Measurements from ENCODE around the gene GRIN2A.

Gene GRIN2A

GRCh38 chr16:10128397-10129258, 53.6 kb downstream of the GRIN2A start:
- no peak for DNase-seq

GRCh38 chr16:10126686-10127085, 55.5 kb downstream of the GRIN2A start:
- DNase-seq: no peak

- no peak for DNase-seq
Observed at GRCh38 chr16:10123141-10123540, 59.1 kb downstream of the GRIN2A start.

- DNase-seq: no peak
Observed at GRCh38 chr16:10122546-10122945, 59.7 kb downstream of the GRIN2A start.

- no peak for DNase-seq
Observed at GRCh38 chr16:10121897-10122425, 60.3 kb downstream of the GRIN2A start.

DNA sequence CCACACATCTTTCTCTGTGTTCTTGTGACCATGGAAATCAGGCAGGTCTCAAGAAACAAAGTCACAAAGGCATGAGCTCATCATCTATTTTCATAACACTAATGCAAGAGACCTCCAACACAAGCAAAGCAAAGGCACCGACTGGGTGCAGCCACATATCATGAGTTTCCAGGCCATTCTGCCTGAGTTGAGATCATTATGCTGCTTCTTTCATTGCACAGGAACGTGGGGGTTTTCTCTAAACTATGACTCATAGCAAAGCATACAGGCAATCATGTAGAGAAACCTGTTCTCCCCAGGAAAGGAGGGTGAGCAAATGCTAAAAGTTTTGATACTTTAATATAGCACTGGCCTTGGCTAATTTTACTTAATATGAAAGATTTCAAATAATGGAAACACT, 60.7 kb downstream of the GRIN2A start:
- DNase-seq: no peak

- no peak for DNase-seq
Observed at GRCh38 chr16:10120953-10121352, 61.3 kb downstream of the GRIN2A start.

DNA sequence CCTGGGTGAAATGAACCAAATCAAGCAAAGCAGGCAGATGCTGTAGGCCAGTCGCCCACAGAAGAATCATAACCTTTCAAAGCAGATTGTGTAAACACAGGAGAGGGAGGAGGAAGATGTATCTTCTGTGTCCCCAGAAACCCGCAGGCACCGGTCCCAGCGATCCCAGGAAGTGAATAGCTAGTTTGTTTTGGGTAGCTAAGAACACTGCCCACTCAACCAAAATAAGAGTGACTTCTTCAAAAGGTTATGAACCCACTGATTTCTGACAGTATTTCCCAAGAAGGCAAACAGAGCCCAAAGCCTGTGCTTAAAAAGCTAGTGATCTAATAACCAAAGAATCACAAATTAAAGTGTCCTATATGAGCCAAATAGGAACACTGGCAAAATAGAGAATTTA, 67.8 kb downstream of the GRIN2A start:
- no peak for DNase-seq

GRCh38 chr16:10113248-10113647, 69.0 kb downstream of the GRIN2A start:
- DNase-seq: no peak

DNA sequence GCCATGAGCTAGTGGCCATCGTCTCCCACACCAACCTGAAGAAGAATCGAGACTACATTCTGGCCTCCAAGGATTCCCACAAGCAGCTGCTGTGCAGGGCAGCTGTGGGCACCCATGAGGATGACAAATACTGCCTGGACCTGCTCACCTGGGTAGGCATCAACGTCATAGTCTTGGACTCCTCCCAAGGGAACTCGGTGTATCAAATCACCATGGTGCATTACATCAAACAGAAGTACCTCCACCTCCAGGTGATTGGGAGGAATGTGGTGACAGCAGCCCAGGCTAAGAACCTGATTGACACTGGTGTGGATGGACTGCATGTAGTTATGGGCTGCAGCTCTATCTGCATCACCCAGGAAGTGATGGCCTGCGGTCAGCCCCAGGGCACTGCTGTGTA, 70.2 kb downstream of the GRIN2A start:
- DNase-seq: no peak

GRCh38 chr16:10111156-10111761, 71.0 kb downstream of the GRIN2A start:
- no peak for DNase-seq

DNA sequence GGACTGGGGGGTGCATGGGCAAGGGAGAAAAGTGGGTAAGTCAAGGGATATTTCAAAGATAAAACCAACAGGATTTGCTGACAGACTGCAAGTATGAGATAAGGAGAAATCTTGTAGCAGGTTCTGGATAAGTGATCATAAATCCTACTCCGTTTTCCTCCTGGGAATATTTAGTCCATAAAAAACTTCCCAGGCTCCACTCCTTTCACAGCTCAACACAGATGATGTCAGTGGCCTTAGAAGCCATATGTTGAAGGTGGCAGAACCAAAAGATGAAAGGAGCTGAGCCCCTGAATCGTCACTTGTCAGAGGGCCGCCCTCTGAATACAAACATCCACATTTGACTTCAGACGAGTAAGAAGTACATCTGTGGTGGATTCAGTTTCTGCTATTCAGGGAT, 71.7 kb downstream of the GRIN2A start:
- no peak for DNase-seq

DNA sequence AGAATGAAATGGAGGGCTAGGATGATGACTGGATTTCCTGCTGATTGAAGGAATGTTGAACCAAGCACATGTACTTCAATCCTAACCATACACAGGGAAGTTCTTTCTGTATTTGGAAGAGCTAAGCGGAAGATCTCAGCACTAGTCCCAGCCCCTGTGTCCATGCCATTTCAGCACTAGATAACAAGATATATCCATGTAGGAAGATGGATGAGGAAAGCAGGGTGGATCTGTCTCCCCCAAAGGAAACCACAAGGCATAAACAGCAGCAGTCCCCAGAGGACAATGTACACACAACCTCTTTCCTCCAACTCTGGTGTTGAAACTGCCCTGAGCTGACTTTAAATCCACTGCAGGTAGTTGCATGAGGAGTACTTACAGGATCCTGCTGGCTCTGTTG, 75.1 kb downstream of the GRIN2A start:
- DNase-seq: no peak

- peak; percentile 45 for DNase-seq
Observed at GRCh38 chr16:10103700-10104099, 78.5 kb downstream of the GRIN2A start.

DNA sequence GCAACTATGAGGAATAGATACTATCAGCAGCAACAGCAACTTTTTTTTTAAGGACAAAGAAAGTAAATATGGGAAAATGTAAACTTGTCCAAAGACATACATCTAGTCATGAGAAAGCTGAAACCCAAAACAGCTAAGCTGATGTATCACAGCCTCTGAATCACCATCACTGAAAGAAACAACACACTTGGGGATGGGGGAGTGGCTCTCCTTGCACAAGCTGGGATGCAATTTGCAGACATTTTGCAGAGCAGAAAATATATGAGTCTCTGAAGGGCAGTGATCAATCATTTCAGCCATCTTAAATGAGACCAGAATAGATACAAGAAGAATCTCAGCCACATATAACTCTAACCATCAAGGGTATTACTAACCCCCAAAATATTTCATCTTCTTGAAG, 79.1 kb downstream of the GRIN2A start:
- DNase-seq: no peak

DNA sequence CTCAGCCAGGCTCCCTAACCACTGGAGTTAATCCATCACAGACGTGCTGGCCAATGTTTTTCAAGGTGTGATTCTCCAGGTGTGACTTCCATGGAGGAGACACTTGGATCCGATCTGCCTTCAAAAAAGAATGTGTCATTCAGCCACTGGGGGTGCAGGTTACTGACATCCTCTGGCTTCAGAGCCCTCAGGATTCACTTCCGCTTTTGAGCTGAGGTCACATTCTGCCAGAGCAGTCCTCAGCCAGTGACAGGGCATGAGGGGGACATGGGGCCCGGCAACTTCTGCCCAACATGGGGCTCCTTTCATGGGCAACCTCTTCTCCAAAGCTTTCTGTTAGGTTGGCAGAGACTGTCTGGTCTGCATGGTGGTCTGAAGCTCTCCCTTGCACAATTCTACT, 81.4 kb downstream of the GRIN2A start:
- peak; percentile 81 for DNase-seq

DNA sequence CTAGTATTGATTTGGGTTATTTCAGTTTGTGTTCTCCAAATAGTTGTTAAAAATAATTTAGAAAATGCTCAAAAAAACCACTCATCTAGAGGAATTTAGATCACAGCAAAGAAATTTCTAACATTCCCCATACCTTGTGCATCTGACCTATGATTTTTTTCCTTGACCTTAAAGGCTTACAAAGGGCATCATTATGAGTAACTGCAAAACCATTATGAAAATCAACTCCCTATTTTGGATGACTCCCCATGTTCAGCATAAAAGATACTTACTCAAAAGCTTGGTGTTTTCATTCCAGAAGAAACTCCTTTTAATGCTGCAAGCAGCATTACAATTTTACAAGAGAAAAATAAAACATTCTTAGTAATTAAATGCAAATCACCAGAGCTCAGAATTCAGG, 83.2 kb downstream of the GRIN2A start:
- DNase-seq: no peak

DNA sequence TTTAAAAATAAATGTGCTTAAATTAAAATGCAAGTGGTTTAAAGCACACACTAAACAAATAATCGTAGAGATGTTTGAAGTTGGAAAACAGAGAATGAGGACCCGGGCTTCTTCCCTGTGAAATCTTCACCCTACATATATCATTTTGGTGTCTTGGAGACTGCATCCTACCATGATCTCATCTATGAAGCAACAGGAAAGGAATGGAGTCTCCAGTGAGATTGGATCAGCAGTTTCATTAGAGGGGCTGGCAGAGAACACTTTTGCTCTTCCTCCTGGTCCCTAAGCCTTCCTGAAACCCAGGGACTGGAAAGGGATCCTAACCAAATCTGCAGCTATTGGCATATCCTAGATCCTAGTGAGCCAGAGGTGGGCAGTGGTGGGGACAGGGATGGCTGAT, 85.0 kb downstream of the GRIN2A start:
- no peak for DNase-seq

- peak; percentile 69 for DNase-seq
Observed at GRCh38 chr16:10093576-10093975, 88.7 kb downstream of the GRIN2A start.

- no peak for DNase-seq
Observed at GRCh38 chr16:10090816-10091215, 91.4 kb downstream of the GRIN2A start.

DNA sequence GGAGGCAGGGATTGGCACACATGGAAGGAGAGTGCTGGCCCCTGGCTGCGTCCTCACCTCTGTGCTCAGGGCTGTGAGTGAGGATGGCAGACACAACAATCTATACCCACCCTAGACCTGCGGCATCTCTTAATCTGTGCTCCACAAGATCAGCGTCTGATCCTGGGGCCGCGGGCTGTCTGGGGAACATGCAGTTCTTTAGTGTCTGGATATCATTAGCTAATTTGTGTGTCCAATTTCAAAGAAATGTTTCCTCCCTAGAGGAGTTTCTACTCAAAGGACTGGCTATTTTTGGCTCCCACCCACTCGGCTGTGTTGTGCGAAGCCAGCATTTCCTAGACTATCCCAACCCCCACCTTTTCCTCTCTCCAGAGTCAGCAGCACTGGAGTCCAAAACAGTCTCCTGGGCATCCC, 93.8 kb downstream of the GRIN2A start:
- no peak for DNase-seq

DNA sequence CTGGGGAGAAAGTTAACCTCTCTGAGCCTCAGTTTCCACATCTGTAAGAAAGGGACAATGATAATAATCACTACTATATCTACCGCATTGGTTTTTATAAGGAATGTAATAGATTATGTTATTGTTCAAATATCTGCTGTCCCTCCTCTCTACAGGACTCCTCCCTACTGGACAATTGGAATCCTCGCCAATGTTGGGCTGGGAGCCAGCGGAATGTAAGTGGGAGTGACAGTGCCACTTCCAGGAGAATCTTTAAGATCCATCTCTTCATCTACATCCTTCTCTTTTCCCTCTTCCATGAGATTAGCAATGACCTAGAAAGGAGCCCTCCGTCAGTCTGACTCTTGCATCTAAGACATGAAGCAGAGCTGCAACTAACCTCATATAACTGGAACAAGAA, 95.1 kb downstream of the GRIN2A start:
- no peak for DNase-seq

DNA sequence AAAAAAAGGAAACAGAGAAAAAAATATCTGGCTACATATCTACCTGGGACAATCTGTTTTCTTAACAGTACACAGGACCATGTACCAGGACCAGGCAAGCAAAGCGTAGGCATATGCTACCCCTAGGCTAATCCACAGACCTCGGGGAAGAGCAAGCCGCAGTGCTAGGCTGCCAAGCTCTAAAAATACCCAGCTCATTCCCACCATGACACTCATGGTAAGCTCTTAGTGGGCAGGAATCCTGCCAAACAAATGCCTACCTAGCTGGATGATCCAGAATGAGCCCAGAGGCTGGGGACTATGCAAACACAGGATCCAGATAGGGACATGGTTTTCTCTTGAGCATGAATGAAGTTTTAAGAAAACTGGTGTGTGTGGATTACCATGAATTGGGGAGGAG, 95.6 kb downstream of the GRIN2A start:
- no peak for DNase-seq

- DNase-seq: no peak
Observed at GRCh38 chr16:10085078-10085798, 97.0 kb downstream of the GRIN2A start.

Measured in MV-4-11 (cell line).